Upper lobe of left lung (tissue), 6 donors: Measurements from ENCODE around the gene TRPC4. TPM values are rescaled to one million over a fixed set of nuclear protein-coding genes. Genes with fewer than 3 reads are reported as not detected.

Experiments used
- ATAC-seq, 2 donors: fragments of 200-7000 bp; cut with Tn5 transposase; one replicate each; pipeline ENCODE4 v1.9.1; 2022; ENCODE audit warnings: mild to moderate bottlenecking in 2 of 2, moderate library complexity in 2 of 2; ENCODE audit not compliant: low FRiP score in 2 of 2
- DNase-seq, 2 donors: peaks; one replicate each; pipeline ENCODE4 v3.0.0-alpha.2; 2019 to 2020
- H3K27ac ChIP-seq, 4 donors: fragments of 200-600 bp; sonication (generic); one replicate each; pipeline ENCODE4 v1.5.1; 2016 to 2019
- H3K27me3 ChIP-seq, 4 donors: fragments of 200-600 bp; sonication (generic); one replicate each; pipeline ENCODE4 v1.5.1; 2017 to 2019
- H3K36me3 ChIP-seq, 4 donors: fragments of 200-600 bp; sonication (generic); one replicate each; pipeline ENCODE4 v1.5.1; 2016 to 2019
- H3K4me1 ChIP-seq, 4 donors: fragments of 200-600 bp; sonication (generic); one replicate each; pipeline ENCODE4 v1.5.1; 2018 to 2019
- H3K4me3 ChIP-seq, 4 donors: fragments of 200-600 bp; sonication (generic); one replicate each; pipeline ENCODE4 v1.5.1; 2017 to 2019; ENCODE audit warnings: mild to moderate bottlenecking in 2 of 4, moderate library complexity in 1 of 4
- H3K9me3 ChIP-seq, 4 donors: fragments of 200-600 bp; sonication (generic); one replicate each; pipeline ENCODE4 v1.5.1; 2018 to 2019
- CTCF ChIP-seq, 6 experiments: fragments of 450-650 bp in 4 of 6; fragments of 200-600 bp in 2 of 6; sonication (generic) in 2 of 6; IDR thresholded peaks; one replicate each; pipeline ENCODE4 v1.5.1; 2016 to 2019; ENCODE audit warnings: antibody characterized with exemption in 6 of 6
- EP300 ChIP-seq, 4 donors: sonication (generic); formaldehyde crosslinking; IDR thresholded peaks; one replicate each; pipeline ENCODE4 v1.5.1; 2017; ENCODE audit warnings: antibody characterized with exemption in 4 of 4, control low read depth in 2 of 4
- POLR2A ChIP-seq, 4 donors: fragments of 450-650 bp; IDR thresholded peaks; one replicate each; pipeline ENCODE4 v1.5.1; 2016 to 2017; ENCODE audit warnings: antibody characterized with exemption in 4 of 4, mild to moderate bottlenecking in 2 of 4
- POLR2AphosphoS5 ChIP-seq, 2 donors: sonication (generic); formaldehyde crosslinking; IDR thresholded peaks; one replicate each; pipeline ENCODE4 v1.5.1; 2017; ENCODE audit warnings: antibody characterized with exemption in 2 of 2
- WGBS, 2 donors: methylation state at CpG; one replicate each; pipeline ENCODE4 v1.1.5; 2017 to 2018; 5-methylcytosine and 5-hydroxymethylcytosine counted together
- total RNA-seq, 6 donors: library from RNA; depleted of rRNA in 4 of 6; stranded (reverse); fragments of >200 nt in 4 of 6; gene quantifications; one replicate each; pipeline versions ENCODE4 v1.1.0 to v1.2.1, GENCODE V29; 2016 to 2021
- donor health status: DM: no; HTN: no; CAD: no; lungs with moderate emphysema.
- donor health status: DM: no; HTN: yes; CAD: no; lungs with severe emphysema.

The TRPC4 gene
- total RNA-seq, 6 donors from 2014 or later: 0.39 to 6.3 (median 1.8) TPM

GRCh38 chr13:37795326-37795725 lies 74.2 kb downstream of the TRPC4 start:
- no peak overlapping the region for H3K27ac ChIP-seq
- TF ChIP-seq POLR2AphosphoS5 (IDR thresholded peaks at IDR 0.05) (no peak), EP300 (IDR thresholded peaks at IDR 0.05) (no peak), CTCF (IDR thresholded peaks at IDR 0.05) (no peak), POLR2A (IDR thresholded peaks at IDR 0.05) (no peak)
- H3K27me3 ChIP-seq: no peaks in the 10 kb centered on the region
- H3K4me3 ChIP-seq: no peak overlapping the region
- no peaks in the 10 kb centered on the region for H3K36me3 ChIP-seq
- H3K9me3 ChIP-seq: no peaks in the 10 kb centered on the region
- ATAC-seq (no peak), DNase-seq (no peak)
- no peaks in the 10 kb centered on the region for H3K4me1 ChIP-seq

- Histone ChIP-seq H3K9me3 (no peaks in the 10 kb centered on the region), H3K27ac (no peak overlapping the region), H3K36me3 (no peaks in the 10 kb centered on the region), H3K4me1 (no peaks in the 10 kb centered on the region), H3K4me3 (no peak overlapping the region), H3K27me3 (no peaks in the 10 kb centered on the region)
- no peak for ATAC-seq
- 69 to 73% methylated on average over 2 of the region's 2 CpGs for WGBS, 2 donors
- DNase-seq: no peak
- no peak for TF ChIP-seq POLR2A (IDR thresholded peaks at IDR 0.05)
- no peak for TF ChIP-seq EP300 (IDR thresholded peaks at IDR 0.05)
- no peak for TF ChIP-seq CTCF (IDR thresholded peaks at IDR 0.05)
- no peak for TF ChIP-seq POLR2AphosphoS5 (IDR thresholded peaks at IDR 0.05)
Observed at GRCh38 chr13:37791699-37792098, 77.9 kb downstream of the TRPC4 start.

GRCh38 chr13:37788346-37788745 lies 81.2 kb downstream of the TRPC4 start:
- Histone ChIP-seq H3K9me3 (no peaks in the 10 kb centered on the region), H3K27ac (no peak overlapping the region), H3K36me3 (no peaks in the 10 kb centered on the region), H3K27me3 (no peaks in the 10 kb centered on the region), H3K4me3 (no peak overlapping the region), H3K4me1 (no peaks in the 10 kb centered on the region)
- TF ChIP-seq CTCF (IDR thresholded peaks at IDR 0.05): no peak
- no peak for TF ChIP-seq POLR2A (IDR thresholded peaks at IDR 0.05)
- TF ChIP-seq POLR2AphosphoS5 (IDR thresholded peaks at IDR 0.05): no peak
- TF ChIP-seq EP300 (IDR thresholded peaks at IDR 0.05): no peak
- WGBS, 2 donors: 70 to 100% methylated on average over 1 of the region's 1 CpG
- ATAC-seq (no peak), DNase-seq (no peak)

GRCh38 chr13:37777676-37778075 lies 91.9 kb downstream of the TRPC4 start:
- Histone ChIP-seq H3K36me3 (no peaks in the 10 kb centered on the region), H3K27me3 (no peaks in the 10 kb centered on the region), H3K27ac (no peak overlapping the region), H3K4me1 (no peaks in the 10 kb centered on the region), H3K4me3 (no peak overlapping the region), H3K9me3 (no peaks in the 10 kb centered on the region)
- no peak for DNase-seq
- TF ChIP-seq CTCF (IDR thresholded peaks at IDR 0.05) (no peak), EP300 (IDR thresholded peaks at IDR 0.05) (no peak), POLR2A (IDR thresholded peaks at IDR 0.05) (no peak), POLR2AphosphoS5 (IDR thresholded peaks at IDR 0.05) (no peak)
- no peak for ATAC-seq

- no peak for TF ChIP-seq EP300 (IDR thresholded peaks at IDR 0.05)
- TF ChIP-seq POLR2AphosphoS5 (IDR thresholded peaks at IDR 0.05): no peak
- TF ChIP-seq CTCF (IDR thresholded peaks at IDR 0.05): no peak
- TF ChIP-seq POLR2A (IDR thresholded peaks at IDR 0.05): no peak
- DNase-seq (no peak), ATAC-seq (no peak)
- Histone ChIP-seq H3K27ac (no peak overlapping the region), H3K27me3 (no peaks in the 10 kb centered on the region), H3K36me3 (no peaks in the 10 kb centered on the region), H3K4me3 (no peak overlapping the region), H3K4me1 (no peaks in the 10 kb centered on the region), H3K9me3 (no peaks in the 10 kb centered on the region)
- 79 to 85% methylated on average over 1 of the region's 1 CpG for WGBS, 2 donors
Observed at GRCh38 chr13:37775871-37776270, 93.7 kb downstream of the TRPC4 start.
